Nephron (organoid): Measurements from ENCODE around the gene COX5A.

Source experiments
- H3K27ac Mint-ChIP-seq, 3 experiments: 2 replicates each; pipeline ENCODE4 v1.8.0; 2020; ENCODE audit warnings: mixed read lengths in 3 of 3, mild to moderate bottlenecking in 2 of 3, moderate library complexity in 1 of 3
- H3K27me3 Mint-ChIP-seq: 2 replicates; pipeline ENCODE4 v1.8.0; 2021; ENCODE audit warnings: low read depth, mild to moderate bottlenecking, moderate library complexity, mixed read lengths
- H3K36me3 Mint-ChIP-seq: 2 replicates; pipeline ENCODE4 v1.8.0; 2020; ENCODE audit warnings: low read depth, mixed read lengths
- H3K4me1 Mint-ChIP-seq: 2 replicates; pipeline ENCODE4 v1.8.0; 2020; ENCODE audit warnings: mixed read lengths
- H3K4me3 Mint-ChIP-seq, 3 experiments: 2 replicates each; pipeline ENCODE4 v1.8.0; 2020; ENCODE audit warnings: mild to moderate bottlenecking in 3 of 3, mixed read lengths in 3 of 3, moderate library complexity in 2 of 3
- H3K9me3 Mint-ChIP-seq: 2 replicates; pipeline ENCODE4 v1.8.0; 2020; ENCODE audit warnings: mixed read lengths
- CTCF ChIP-seq, 3 experiments: fragments of 200-600 bp; sonication (generic); IDR thresholded peaks; one replicate each; pipeline ENCODE4 v1.5.0; 2021; ENCODE audit warnings: antibody characterized with exemption in 3 of 3; ENCODE audit not compliant: unreplicated experiment in 3 of 3

The COX5A gene

DNA sequence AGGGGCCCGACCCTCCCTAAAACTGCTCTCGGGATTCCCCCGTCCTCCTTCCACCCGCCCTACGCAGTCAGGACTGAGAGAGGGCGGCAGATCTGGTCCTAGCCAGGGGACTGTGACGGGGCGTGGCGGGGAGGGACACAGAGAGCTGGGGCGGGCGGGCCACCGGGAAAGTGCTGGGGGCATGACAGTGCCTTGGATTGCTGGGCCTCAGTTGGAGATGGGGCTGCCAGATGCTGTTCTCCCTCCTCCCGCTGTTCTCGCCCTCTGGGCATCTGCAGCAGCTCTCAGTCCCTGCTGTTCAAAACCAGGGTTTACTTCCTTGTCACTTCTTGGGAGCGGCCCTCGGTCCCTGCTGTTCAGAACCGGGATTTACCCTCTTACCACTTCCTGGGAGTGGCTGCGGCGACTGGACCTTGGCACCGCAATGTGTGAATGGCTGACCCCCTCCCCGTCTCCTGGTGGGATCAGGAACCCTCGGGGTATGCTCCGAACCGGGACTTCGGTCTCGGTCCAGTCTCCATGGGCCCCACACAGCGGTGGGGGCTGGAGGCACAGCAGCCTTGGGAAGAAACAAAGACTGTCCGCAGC lies 20.5 kb upstream of the COX5A start:
- Mint-ChIP-seq H3K4me1 (peaks cover 20% of the 10 kb centered on the region), H3K36me3 (no peaks in the 10 kb centered on the region), H3K27ac (peak overlapping the region in 1 of 3 experiments; percentile 80), H3K9me3 (no peaks in the 10 kb centered on the region), H3K4me3 (peak overlapping the region; percentile 75 to 80 (median 79)), H3K27me3 (peaks cover 90% of the 10 kb centered on the region)
- TF ChIP-seq CTCF (IDR thresholded peaks at IDR 0.05; ENCODE audit: unreplicated experiment in 3 of 3): peak in 1 of 3 experiments; percentile 16

- H3K36me3 Mint-ChIP-seq: no peaks in the 10 kb centered on the region
- H3K9me3 Mint-ChIP-seq: no peaks in the 10 kb centered on the region
- peak overlapping the region; percentile 75 to 82 (median 80) for H3K4me3 Mint-ChIP-seq
- H3K27ac Mint-ChIP-seq: no peak overlapping the region
- peaks cover 20% of the 10 kb centered on the region for H3K4me1 Mint-ChIP-seq
- H3K27me3 Mint-ChIP-seq: peaks cover 82% of the 10 kb centered on the region
- no peak for TF ChIP-seq CTCF (IDR thresholded peaks at IDR 0.05; ENCODE audit: unreplicated experiment in 3 of 3)
These were observed 19.7 kb upstream of the COX5A start for GRCh38 chr15:74957476-74958035.

- H3K27ac Mint-ChIP-seq: peak within 1 kb of the TSS in 2 of 3 experiments; percentile 75 to 90
- H3K4me3 Mint-ChIP-seq: peak within 1 kb of the TSS; percentile 74 to 86 (median 83)
- H3K4me1 Mint-ChIP-seq: peaks cover 20% of the 10 kb centered on the region
These were observed 19.0 kb upstream of the COX5A start, which contains the start of gene RPP25 for GRCh38 chr15:74956648-74957475. TSS of gene RPP25 (minus strand) at chr15:74956772. CDS start at chr15:74956583, 189 bp downstream.

GRCh38 chr15:74955796-74956647 lies 18.1 kb upstream of the COX5A start:
- Mint-ChIP-seq H3K27ac (peak overlapping the region in 2 of 3 experiments; percentile 75 to 90), H3K36me3 (no peaks in the 10 kb centered on the region), H3K27me3 (peaks cover 69% of the 10 kb centered on the region), H3K4me3 (peak overlapping the region; percentile 67 to 86 (median 83)), H3K4me1 (peaks cover 13% of the 10 kb centered on the region), H3K9me3 (no peaks in the 10 kb centered on the region)
- TF ChIP-seq CTCF (IDR thresholded peaks at IDR 0.05; ENCODE audit: unreplicated experiment in 3 of 3): peak; percentile 39 to 59 (median 44)

More at GRCh38 chr15:74956648-74957475, 19.0 kb upstream of the COX5A start, which contains the start of gene RPP25:
- Mint-ChIP-seq H3K9me3 (no peaks in the 10 kb centered on the region), H3K36me3 (no peaks in the 10 kb centered on the region), H3K27me3 (peaks cover 75% of the 10 kb centered on the region)
- TF ChIP-seq CTCF (IDR thresholded peaks at IDR 0.05; ENCODE audit: unreplicated experiment in 3 of 3): no peak

DNA sequence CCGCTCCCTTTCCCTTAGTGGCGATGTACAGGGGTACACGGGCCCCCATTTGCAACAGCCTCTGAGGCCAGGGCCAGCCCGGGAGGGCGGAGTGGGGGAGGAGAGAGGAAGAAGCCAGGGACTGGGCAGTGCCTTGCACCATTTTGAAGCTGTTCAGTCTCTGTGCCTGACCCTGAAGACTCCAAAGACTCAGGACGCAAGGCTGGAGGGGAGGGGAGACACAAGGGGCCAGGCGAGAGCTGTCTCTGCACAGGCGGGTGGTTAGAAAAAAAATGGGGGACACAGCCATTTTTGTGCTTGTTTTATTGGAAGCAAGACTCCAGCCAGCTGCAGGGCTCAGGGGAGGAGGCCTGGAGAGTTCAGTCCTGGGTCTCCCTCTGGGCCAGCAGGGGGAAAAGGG lies 17.1 kb upstream of the COX5A start:
- no peak for TF ChIP-seq CTCF (IDR thresholded peaks at IDR 0.05; ENCODE audit: unreplicated experiment in 3 of 3)
- Mint-ChIP-seq H3K4me1 (peaks cover 19% of the 10 kb centered on the region), H3K4me3 (peak overlapping the region; percentile 67 to 86 (median 83)), H3K36me3 (no peaks in the 10 kb centered on the region), H3K9me3 (no peaks in the 10 kb centered on the region), H3K27ac (peak overlapping the region; percentile 75 to 90 (median 76)), H3K27me3 (peaks cover 60% of the 10 kb centered on the region)
